T-helper 17 cell (primary cell): ENCODE measurements around the gene POLE2. TPM values are rescaled to one million over a fixed set of nuclear protein-coding genes. Genes with fewer than 3 reads are reported as not detected.

Experiments
- ATAC-seq: fragments of 150-1000 bp; cut with Tn5 transposase; 2 replicates; pipeline ENCODE4 v1.10.0; 2021; ENCODE audit warnings: mild to moderate bottlenecking, moderate library complexity
- DNase-seq, 3 donors: peaks; one replicate each; pipeline versions ENCODE4 v3.0.0 to v3.0.0-alpha.2; 2020 to 2021
- H3K9me3 ChIP-seq: one replicate; pipeline ENCODE4 v1.7.0; 2013; ENCODE audit warnings: low read length, mild to moderate bottlenecking; ENCODE audit not compliant: control insufficient read depth, poor library complexity, severe bottlenecking
- H3K27ac Mint-ChIP-seq: one replicate; pipeline ENCODE4 v1.8.0; 2022; ENCODE audit warnings: mild to moderate bottlenecking, moderate library complexity, mixed read lengths
- H3K27me3 Mint-ChIP-seq: one replicate; pipeline ENCODE4 v1.8.0; 2022; ENCODE audit warnings: mixed read lengths
- H3K36me3 Mint-ChIP-seq: one replicate; pipeline ENCODE4 v1.8.0; 2022; ENCODE audit warnings: low read depth, mixed read lengths
- H3K4me1 Mint-ChIP-seq: one replicate; pipeline ENCODE4 v1.8.0; 2022; ENCODE audit warnings: mild to moderate bottlenecking, mixed read lengths
- H3K4me3 Mint-ChIP-seq: one replicate; pipeline ENCODE4 v1.8.0; 2022; ENCODE audit warnings: mild to moderate bottlenecking, moderate library complexity, mixed read lengths
- total RNA-seq, 4 donors: library from RNA in 2 of 4; stranded (reverse) in 2 of 4; gene quantifications; one replicate each; pipeline ENCODE4 v1.2.3 and lab custom pipeline; 2022 to 2026

POLE2 gene
- total RNA-seq, 2 donors from 2014 or later, result 1.0 to 2.2 TPM

DNA sequence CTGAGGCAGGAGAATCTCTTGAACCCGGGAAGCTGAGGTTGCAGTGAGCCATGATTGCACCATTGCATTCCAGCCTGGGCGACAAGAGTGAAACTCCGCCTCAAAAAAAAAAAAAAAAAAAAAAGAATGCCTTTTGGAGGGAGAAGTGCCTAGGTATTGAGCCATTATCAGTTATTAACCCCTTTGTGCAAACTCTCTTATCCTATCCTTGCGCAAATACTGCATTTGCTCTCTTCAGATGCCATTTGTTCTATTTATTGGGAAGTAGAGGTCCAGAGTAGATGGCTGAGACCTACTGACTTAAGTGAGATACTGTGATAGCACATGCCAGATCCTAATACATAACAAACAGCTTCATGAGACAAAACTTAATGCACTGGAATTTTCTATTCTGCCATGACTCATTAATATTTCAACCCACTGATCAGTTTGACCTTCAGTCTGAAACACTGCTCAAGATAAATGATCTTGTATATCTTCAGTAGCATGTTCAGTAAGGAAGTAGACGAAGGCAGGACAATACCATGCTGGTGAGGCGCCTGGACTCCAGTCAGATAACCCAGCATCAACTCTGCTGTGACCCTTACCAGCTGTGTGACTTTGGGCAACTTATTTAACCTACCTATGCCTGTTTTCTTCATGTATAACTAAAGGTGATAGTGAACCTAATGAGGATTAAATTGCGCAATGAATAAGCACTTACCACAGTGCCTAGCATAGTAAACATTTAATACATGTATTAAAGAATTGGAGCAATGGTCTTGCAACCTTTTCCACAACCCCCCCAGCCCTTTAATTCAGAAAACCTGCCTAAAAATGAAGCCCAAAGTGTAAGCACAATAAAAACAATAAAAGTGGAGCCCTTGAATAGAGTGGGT, 47.2 kb downstream of the POLE2 start:
- H3K27me3 Mint-ChIP-seq, result no peaks in the 10 kb centered on the region
- no peak overlapping the region for H3K4me3 Mint-ChIP-seq
- H3K9me3 ChIP-seq, result no peaks in the 10 kb centered on the region
- peak overlapping the region; percentile 90 for H3K27ac Mint-ChIP-seq
- ATAC-seq (no peak), DNase-seq (no peak)
- H3K36me3 Mint-ChIP-seq, result peaks cover 14% of the 10 kb centered on the region
- H3K4me1 Mint-ChIP-seq, result peaks cover 28% of the 10 kb centered on the region

DNA sequence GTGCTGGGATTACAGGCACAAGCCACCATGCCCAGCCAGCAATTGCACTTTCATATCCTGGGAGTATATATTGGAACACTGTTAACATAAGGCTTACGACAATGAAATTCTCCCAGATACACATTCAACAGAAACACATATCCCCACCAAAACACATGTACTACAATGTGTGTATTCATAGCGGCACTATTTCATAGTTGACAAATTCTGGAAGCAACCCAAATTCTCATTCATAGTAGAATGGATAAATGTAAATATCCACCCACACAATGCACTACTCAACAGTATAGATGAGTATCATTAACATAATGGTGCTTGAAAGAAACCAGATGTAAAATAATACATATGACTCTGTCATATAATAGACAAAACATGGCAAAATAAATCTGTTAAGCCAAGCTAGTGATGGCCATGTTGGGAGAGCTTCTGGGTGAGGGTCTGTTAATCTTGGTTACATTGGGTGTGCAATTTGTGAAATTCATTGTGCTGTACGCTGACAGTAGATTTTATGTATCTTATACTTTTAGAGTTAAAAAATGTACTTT, 50.4 kb downstream of the POLE2 start:
- H3K27me3 Mint-ChIP-seq, result no peaks in the 10 kb centered on the region
- peaks cover 14% of the 10 kb centered on the region for H3K36me3 Mint-ChIP-seq
- DNase-seq (no peak), ATAC-seq (no peak)
- peak overlapping the region; percentile 98 for H3K27ac Mint-ChIP-seq
- H3K9me3 ChIP-seq, result no peaks in the 10 kb centered on the region
- peaks cover 45% of the 10 kb centered on the region for H3K4me1 Mint-ChIP-seq
- no peak overlapping the region for H3K4me3 Mint-ChIP-seq

- no peak for ATAC-seq
- no peaks in the 10 kb centered on the region for H3K27me3 Mint-ChIP-seq
- no peaks in the 10 kb centered on the region for H3K9me3 ChIP-seq
- H3K4me3 Mint-ChIP-seq, result peak overlapping the region; percentile 66
- H3K27ac Mint-ChIP-seq, result peak overlapping the region; percentile 98
- peaks cover 41% of the 10 kb centered on the region for H3K4me1 Mint-ChIP-seq
- H3K36me3 Mint-ChIP-seq, result peaks cover 9% of the 10 kb centered on the region
- DNase-seq, result no peak
Measured at GRCh38 chr14:49636866-49637265, 51.1 kb downstream of the POLE2 start.

DNA sequence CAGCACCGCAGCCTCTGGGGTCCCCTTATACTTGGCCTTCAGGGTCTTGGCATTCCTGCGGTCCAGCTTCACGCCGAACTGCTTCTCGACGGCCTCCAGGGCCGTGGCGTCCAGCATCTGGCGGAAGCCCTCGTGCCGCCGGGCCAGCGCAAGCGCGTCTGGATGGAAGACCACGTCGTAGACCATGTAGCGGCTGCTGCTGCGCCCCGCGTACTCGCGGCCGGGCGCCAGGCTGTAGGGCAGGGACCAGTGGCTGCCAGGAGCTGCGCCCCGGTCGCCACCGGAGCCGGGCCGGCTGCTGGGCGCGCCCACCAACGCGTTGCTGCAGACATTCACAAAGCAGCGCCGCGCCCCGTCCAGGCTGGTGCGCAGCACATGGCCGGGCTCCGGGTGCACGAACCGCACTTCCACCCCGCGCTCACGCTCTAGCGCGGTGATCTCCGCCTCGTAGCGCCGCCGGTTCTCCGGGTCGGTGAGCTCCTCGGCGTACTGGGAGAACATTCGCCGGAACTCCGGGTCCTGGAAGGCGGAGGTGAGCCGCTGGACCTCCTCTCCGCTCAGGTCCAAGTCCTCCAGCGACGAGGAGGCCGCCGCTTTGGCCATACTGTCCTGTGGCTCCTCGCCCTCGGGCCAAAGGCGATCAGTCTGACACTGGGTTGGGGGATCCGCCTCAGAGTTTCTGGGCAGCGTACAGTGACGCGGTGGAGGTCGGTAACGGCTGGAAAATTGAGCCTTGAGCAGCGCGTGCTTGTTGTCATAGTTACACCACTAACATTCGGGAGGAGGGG, 53.3 kb downstream of the POLE2 start, which contains the start of gene DNAAF2:
DNAAF2 (minus strand) TSS at position 698 of the 788 bp plus-strand sequence; CDS start at position 603, 95 bp downstream.
- peak; percentile 48 for ATAC-seq
- Mint-ChIP-seq H3K27me3 (no peaks in the 10 kb centered on the region), H3K27ac (peak within 1 kb of the TSS; percentile 98), H3K4me3 (peak within 1 kb of the TSS; percentile 97), H3K4me1 (peaks cover 41% of the 10 kb centered on the region), H3K36me3 (peaks cover 9% of the 10 kb centered on the region)
- no peaks in the 10 kb centered on the region for H3K9me3 ChIP-seq
- DNase-seq, result peak; percentile 51 to 63 (median 55)

- Mint-ChIP-seq H3K4me3 (peak overlapping the region; percentile 97), H3K4me1 (peaks cover 39% of the 10 kb centered on the region), H3K27ac (peak overlapping the region; percentile 98), H3K27me3 (no peaks in the 10 kb centered on the region), H3K36me3 (peaks cover 7% of the 10 kb centered on the region)
- H3K9me3 ChIP-seq, result no peaks in the 10 kb centered on the region
- ATAC-seq, result peak; percentile 81
- DNase-seq, result peak; percentile 89 to 92 (median 89)
Measured at GRCh38 chr14:49633640-49634546, 54.1 kb downstream of the POLE2 start.

DNA sequence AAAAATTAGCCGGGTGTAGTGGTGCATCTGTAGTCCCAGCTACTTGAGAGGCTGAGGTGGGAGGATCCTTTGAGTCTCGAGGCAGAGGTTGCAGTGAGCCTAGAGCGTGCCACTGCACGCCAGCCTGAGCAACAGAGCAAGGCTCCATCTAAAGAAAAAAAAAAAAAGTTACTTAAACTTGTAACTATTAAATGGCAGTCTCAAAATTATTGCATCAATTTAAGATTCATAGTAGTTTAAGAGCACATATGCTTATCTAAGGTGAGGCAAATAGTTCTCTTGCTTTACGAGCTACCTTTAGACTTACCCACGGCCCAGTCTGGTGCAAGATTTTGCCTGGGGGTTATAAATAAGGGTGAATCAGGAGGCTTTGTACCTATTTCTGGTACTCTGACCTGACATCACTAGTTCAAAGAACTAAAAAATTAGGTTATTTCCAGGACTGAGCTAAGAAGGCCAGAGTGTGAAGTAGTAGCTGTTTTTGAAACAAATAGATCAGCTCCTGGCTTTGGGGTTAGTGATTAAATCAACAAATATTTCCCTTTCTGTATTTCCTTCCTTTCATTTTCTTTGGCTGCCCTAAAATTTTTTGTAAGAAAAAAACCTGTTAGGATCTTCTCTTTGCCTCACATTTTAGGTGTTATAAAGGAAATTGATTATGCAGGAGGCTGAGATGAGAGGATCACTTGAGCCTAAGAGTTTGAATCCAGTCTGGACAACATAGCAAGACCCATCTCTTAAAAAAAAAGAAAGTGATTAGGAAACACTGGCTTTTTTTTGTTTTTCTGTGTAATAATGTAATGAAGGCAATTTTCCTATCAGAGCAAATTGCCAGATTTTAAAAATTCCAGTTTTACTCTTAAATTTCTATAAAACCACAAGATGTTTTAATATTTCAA, 63.8 kb downstream of the POLE2 start:
- ATAC-seq (peak; percentile 39), DNase-seq (peak in 1 of 3 donors; percentile 24)
- Mint-ChIP-seq H3K36me3 (peaks cover 5% of the 10 kb centered on the region), H3K4me1 (peaks cover 20% of the 10 kb centered on the region), H3K27ac (peak overlapping the region; percentile 99), H3K27me3 (no peaks in the 10 kb centered on the region), H3K4me3 (peak overlapping the region; percentile 67)
- no peaks in the 10 kb centered on the region for H3K9me3 ChIP-seq

DNA sequence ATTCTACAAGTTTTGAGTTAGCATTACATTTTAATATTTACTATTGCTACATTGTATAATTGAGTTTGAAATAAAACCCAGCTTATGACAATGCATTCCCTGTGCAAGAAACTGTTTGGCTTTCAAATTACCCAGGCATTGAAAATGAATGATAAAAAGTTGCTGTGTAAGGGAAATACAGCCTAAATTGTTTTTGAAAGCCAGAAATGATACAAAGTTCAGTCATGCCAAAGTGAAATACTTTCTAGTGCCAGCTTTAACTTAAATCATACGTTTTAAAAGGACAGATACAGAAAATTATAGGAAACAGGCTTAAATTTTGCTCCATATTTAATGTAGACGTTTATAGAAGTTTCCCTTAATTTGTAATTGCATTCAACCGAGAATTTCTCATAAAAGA, 64.6 kb downstream of the POLE2 start:
- Mint-ChIP-seq H3K36me3 (peaks cover 8% of the 10 kb centered on the region), H3K27ac (peak overlapping the region; percentile 99), H3K4me3 (peak overlapping the region; percentile 67), H3K4me1 (peaks cover 26% of the 10 kb centered on the region), H3K27me3 (no peaks in the 10 kb centered on the region)
- DNase-seq (no peak), ATAC-seq (no peak)
- no peaks in the 10 kb centered on the region for H3K9me3 ChIP-seq

DNA sequence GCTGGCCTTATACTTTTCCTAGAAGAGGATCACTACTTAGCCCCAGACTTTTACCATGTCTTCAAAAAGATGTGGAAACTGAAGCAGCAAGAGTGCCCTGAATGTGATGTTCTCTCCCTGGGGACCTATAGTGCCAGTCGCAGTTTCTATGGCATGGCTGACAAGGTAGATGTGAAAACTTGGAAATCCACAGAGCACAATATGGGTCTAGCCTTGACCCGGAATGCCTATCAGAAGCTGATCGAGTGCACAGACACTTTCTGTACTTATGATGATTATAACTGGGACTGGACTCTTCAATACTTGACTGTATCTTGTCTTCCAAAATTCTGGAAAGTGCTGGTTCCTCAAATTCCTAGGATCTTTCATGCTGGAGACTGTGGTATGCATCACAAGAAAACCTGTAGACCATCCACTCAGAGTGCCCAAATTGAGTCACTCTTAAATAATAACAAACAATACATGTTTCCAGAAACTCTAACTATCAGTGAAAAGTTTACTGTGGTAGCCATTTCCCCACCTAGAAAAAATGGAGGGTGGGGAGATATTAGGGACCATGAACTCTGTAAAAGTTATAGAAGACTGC, 65.9 kb downstream of the POLE2 start:
- peaks cover 34% of the 10 kb centered on the region for H3K4me1 Mint-ChIP-seq
- no peak for DNase-seq
- no peak for ATAC-seq
- H3K36me3 Mint-ChIP-seq, result peaks cover 11% of the 10 kb centered on the region
- H3K4me3 Mint-ChIP-seq, result peak overlapping the region; percentile 96
- no peaks in the 10 kb centered on the region for H3K27me3 Mint-ChIP-seq
- peak overlapping the region; percentile 99 for H3K27ac Mint-ChIP-seq
- H3K9me3 ChIP-seq, result no peaks in the 10 kb centered on the region

GRCh38 chr14:49621114-49621881, 66.7 kb downstream of the POLE2 start:
- peak; percentile 7 for ATAC-seq
- H3K4me1 Mint-ChIP-seq, result peaks cover 35% of the 10 kb centered on the region
- peaks cover 11% of the 10 kb centered on the region for H3K36me3 Mint-ChIP-seq

DNA sequence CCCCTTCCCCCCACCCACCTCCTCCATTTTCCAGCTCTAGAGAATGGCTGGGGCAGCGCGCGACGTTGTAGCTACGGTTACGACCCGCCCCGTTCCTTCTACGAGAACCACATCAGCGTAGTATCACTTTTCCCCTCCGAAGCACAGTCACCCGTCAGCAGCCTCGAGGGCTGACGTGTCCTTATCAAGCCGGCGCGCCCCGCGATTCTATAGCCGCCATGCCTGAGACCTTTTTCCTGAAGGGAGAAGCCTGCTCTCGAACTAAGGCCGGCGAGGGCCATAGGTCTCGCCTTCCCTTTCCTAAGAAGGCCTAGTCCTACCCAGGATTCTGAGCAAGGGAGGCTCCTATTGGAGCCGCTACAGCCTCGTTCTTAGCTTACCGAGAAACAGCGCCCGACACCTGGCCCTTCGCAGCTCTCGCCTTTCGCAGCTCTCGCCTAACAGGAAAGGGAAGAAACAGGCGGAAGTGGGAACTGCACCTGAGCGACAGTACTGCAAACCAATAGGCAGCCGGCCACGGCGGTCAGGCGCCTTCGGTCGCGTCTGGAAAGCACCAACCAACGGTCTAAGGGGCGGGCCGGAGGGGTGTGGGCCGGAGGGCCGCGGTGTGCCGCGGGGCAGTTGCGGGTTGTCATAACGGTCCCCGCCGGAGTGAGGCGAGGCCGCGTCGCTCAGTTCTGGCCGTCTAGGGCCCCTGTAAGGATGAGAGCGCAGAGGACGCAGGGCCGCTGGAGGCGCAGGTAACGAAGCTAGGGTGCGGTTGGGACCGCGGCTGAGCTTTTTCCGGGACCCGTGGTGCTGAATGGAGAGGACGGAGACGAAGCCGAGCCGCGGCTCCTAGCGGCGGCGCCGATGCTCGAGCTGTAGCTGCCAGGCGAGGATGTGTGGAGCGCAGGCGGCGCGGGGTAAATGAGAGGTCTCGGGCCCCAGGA, 67.6 kb downstream of the POLE2 start, which contains the start of the genes MGAT2 and RPL36AL:
MGAT2 (plus strand) TSS at position 618 of the 932 bp plus-strand sequence. CDS start 470 bp downstream, outside the sequence.
RPL36AL (minus strand) TSS at position 445 of the 932 bp plus-strand sequence. CDS start 1,522 bp downstream, outside the sequence.
- H3K9me3 ChIP-seq, result no peaks in the 10 kb centered on the region
- Mint-ChIP-seq H3K27me3 (no peaks in the 10 kb centered on the region), H3K4me3 (peak within 1 kb of the TSS; percentile 96), H3K4me1 (peaks cover 32% of the 10 kb centered on the region), H3K36me3 (peaks cover 11% of the 10 kb centered on the region), H3K27ac (peak within 1 kb of the TSS; percentile 99)
- DNase-seq (peak; percentile 83 to 88 (median 87)), ATAC-seq (peak; percentile 84)

More at GRCh38 chr14:49621114-49621881, 66.7 kb downstream of the POLE2 start:
- no peak for DNase-seq
- Mint-ChIP-seq H3K4me3 (peak overlapping the region; percentile 96), H3K27me3 (no peaks in the 10 kb centered on the region), H3K27ac (peak overlapping the region; percentile 99)
- no peaks in the 10 kb centered on the region for H3K9me3 ChIP-seq
